Panc1 (cell line): Measurements from ENCODE around the gene SRC. TPM values are rescaled to one million over a fixed set of nuclear protein-coding genes. Genes with fewer than 3 reads are reported as not detected.

Experiments used
- ATAC-seq: fragments of 200-7000 bp; cut with Tn5 transposase; 2 replicates; pipeline ENCODE4 v1.9.1; 2020; ENCODE audit warnings: mild to moderate bottlenecking, moderate library complexity
- BruUV-seq: library from RNA; stranded (reverse); fragments of 400-500 nt; replicated peaks from 2 replicates; lab custom pipeline; 2021; lab: Mats Ljungman, UMichigan
- CTCF ChIA-PET: fragments of 300-600 bp; sonication (Branson Sonifier 250); formaldehyde crosslinking; loops from one replicate; lab custom pipeline; 2022; ENCODE audit warnings: antibody characterized with exemption; lab: Charles Lee
- POLR2A ChIA-PET: fragments of 300-600 bp; sonication (Branson Sonifier 250); formaldehyde crosslinking; loops from one replicate; lab custom pipeline; 2022; ENCODE audit warnings: antibody characterized with exemption; lab: Charles Lee
- DNase-seq: peaks from one replicate; pipeline ENCODE4 v3.0.0-alpha.2; 2010; ENCODE audit warnings: low read depth, low spot score
- H3K27ac ChIP-seq: 2 replicates; pipeline ENCODE4 v1.5.1; 2011; ENCODE audit warnings: mild to moderate bottlenecking, low read length, inconsistent platforms
- H3K27me3 ChIP-seq: fragments of 200-500 bp; sonication (Bioruptor generic); 2 replicates; pipeline ENCODE4 v1.6.0; 2014; ENCODE audit warnings: low read length, inconsistent platforms; ENCODE audit not compliant: control insufficient read depth, insufficient read depth
- H3K36me3 ChIP-seq: fragments of 200-500 bp; sonication (Bioruptor generic); 2 replicates; pipeline ENCODE4 v1.5.1; 2014; ENCODE audit warnings: inconsistent platforms, mild to moderate bottlenecking, low read length, moderate library complexity; ENCODE audit not compliant: control insufficient read depth, insufficient read depth
- H3K4me1 ChIP-seq: 2 replicates; pipeline ENCODE4 v1.5.1; 2011; ENCODE audit warnings: inconsistent platforms, mild to moderate bottlenecking, low read length, moderate library complexity; ENCODE audit not compliant: control insufficient read depth, insufficient read depth
- H3K4me3 ChIP-seq, 2 experiments: 2 replicates each; pipeline ENCODE4 v1.5.1; 2011 to 2012; ENCODE audit warnings: low read depth in 2 of 2, low read length in 2 of 2, mild to moderate bottlenecking in 2 of 2, inconsistent platforms in 1 of 2, moderate library complexity in 1 of 2
- H3K9me3 ChIP-seq: fragments of 200-500 bp; sonication (Bioruptor generic); 2 replicates; pipeline ENCODE4 v1.5.1; 2014; ENCODE audit warnings: low read depth, mild to moderate bottlenecking, inconsistent platforms, low read length, moderate library complexity; ENCODE audit not compliant: control insufficient read depth, insufficient read depth
- POLR2AphosphoS5 ChIP-seq: IDR thresholded peaks from 2 replicates; pipeline ENCODE4 v1.6.1; 2012; ENCODE audit warnings: mild to moderate bottlenecking, low read depth, low read length, moderate library complexity
- SIN3A ChIP-seq: IDR thresholded peaks from 2 replicates; pipeline ENCODE4 v1.6.1; 2012; ENCODE audit warnings: low read depth, mild to moderate bottlenecking, low read length, moderate library complexity, borderline replicate concordance; ENCODE audit not compliant: insufficient read depth
- TCF7L2 ChIP-seq: IDR thresholded peaks from 2 replicates; pipeline ENCODE4 v1.6.1; 2011; ENCODE audit warnings: mild to moderate bottlenecking, low read depth, low read length, inconsistent platforms
- in situ Hi-C: cut with HindIII; loops from 2 replicates; pipeline ENCODE4 v1.10.0; 2016; ENCODE audit warnings: low sequenced_read_pairs, low pct_unique_long_range_greater_than_20kb
- intact Hi-C: fragments of 100-400 bp; cut with micrococcal nuclease; formaldehyde crosslinking; loops from one replicate; pipeline ENCODE4 v1.10.0; 2022; ENCODE audit not compliant: unreplicated experiment
- total RNA-seq: library from RNA; stranded (reverse); gene quantifications from one replicate; pipeline ENCODE4 v1.2.1, GENCODE V29; 2021; ENCODE audit not compliant: unreplicated experiment
- TF ChIP-seq, protein P1 (sequence below): fragments of 450-650 bp; IDR thresholded peaks from 2 replicates; pipeline ENCODE4 v1.5.1; 2017; ENCODE audit warnings: mild to moderate bottlenecking
- TF ChIP-seq, protein P2 (sequence below), 2 experiments: IDR thresholded peaks; 2 replicates each; pipeline ENCODE4 v1.6.1; 2011 to 2012; ENCODE audit warnings: low read depth in 2 of 2, control low read depth in 1 of 2, low read length in 1 of 2, mild to moderate bottlenecking in 1 of 2, moderate library complexity in 1 of 2; ENCODE audit not compliant: insufficient read depth in 1 of 2

SRC gene
- total RNA-seq, 1 experiment from 2014 or later = 24.9 TPM

DNA sequence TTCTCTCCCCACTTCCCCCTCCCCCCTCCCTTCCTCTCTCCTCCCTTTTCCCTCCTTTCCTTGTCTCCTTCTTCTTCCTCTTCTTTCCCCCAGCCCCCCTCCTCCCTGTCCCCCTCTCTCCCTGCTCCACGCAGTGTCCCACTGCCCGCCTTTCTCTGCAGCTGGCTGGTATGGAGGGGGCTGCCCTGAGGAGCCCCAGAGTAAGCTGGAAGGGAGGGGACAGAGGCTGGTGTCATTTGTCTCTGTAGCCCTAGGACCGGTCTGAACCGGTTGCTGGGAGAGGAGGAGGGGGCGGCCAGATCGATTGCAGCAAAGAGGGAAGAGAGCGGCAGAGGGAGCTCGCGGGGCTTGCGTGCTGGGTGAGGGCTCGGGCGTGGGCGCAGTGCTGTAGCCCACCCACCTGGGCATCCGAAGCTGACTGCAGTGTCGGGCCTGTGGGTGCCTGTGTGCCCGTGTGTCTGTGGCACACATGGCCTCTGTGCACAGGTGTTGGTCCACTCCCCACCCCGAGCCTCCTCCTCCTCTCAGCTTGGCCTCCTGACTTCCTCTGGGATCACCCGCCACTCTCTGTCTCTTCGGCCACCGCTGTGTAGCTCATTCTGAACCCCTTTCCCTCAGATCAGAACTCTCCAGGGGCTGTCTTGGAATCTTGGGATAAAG lies 50.6 kb downstream of the SRC start:
- no TSS peak for BruUV-seq
- no peaks in the 10 kb centered on the region for H3K4me1 ChIP-seq

DNA sequence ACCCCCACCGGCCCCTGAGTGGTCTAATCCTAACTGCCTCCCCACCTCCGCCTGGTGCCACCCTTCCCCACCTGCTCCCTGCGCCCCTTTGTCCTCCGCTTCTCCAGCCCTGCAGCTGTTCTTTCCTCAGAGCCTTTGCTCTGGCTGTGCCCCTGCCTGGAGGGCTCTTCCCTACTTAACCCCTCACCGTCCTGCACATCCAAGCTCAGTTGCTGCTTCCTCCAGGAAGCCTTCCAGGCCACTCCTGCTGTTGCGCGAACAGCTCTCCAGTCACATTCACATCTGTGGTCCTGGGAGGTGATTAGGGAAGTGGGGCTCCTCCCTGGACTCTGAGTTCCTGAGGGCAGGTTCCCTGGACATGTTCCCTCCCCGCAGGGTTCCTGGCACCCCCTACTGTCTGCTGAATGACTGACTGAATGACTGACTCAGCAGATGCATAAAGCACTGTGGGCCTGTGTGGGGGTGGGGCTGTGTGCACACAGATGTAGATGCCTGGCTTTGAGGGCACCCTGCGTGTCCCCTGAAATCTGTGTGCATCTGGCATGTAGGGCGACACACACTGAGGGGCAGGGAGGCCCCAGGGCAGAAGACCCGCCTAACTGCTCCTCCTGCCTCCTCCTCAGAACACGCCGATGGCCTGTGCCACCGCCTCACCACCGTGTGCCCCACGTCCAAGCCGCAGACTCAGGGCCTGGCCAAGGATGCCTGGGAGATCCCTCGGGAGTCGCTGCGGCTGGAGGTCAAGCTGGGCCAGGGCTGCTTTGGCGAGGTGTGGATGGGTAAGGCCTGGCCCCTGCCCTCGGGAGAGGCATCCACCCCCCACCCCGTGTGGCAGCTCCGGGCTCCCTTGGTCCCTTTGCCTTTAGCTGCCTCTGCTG lies 51.4 kb downstream of the SRC start:
- Histone ChIP-seq H3K9me3 (no peaks in the 10 kb centered on the region), H3K27me3 (no peaks in the 10 kb centered on the region), H3K27ac (no peak overlapping the region), H3K36me3 (no peaks in the 10 kb centered on the region), H3K4me1 (no peaks in the 10 kb centered on the region), H3K4me3 (no peak overlapping the region)
- no TSS peak for BruUV-seq
- ATAC-seq (no peak), DNase-seq (no peak)
- TF ChIP-seq, protein P1, sequence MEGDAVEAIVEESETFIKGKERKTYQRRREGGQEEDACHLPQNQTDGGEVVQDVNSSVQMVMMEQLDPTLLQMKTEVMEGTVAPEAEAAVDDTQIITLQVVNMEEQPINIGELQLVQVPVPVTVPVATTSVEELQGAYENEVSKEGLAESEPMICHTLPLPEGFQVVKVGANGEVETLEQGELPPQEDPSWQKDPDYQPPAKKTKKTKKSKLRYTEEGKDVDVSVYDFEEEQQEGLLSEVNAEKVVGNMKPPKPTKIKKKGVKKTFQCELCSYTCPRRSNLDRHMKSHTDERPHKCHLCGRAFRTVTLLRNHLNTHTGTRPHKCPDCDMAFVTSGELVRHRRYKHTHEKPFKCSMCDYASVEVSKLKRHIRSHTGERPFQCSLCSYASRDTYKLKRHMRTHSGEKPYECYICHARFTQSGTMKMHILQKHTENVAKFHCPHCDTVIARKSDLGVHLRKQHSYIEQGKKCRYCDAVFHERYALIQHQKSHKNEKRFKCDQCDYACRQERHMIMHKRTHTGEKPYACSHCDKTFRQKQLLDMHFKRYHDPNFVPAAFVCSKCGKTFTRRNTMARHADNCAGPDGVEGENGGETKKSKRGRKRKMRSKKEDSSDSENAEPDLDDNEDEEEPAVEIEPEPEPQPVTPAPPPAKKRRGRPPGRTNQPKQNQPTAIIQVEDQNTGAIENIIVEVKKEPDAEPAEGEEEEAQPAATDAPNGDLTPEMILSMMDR = no peak
- no peak for TF ChIP-seq TCF7L2
- TF ChIP-seq SIN3A = no peak
- TF ChIP-seq, protein P2, sequence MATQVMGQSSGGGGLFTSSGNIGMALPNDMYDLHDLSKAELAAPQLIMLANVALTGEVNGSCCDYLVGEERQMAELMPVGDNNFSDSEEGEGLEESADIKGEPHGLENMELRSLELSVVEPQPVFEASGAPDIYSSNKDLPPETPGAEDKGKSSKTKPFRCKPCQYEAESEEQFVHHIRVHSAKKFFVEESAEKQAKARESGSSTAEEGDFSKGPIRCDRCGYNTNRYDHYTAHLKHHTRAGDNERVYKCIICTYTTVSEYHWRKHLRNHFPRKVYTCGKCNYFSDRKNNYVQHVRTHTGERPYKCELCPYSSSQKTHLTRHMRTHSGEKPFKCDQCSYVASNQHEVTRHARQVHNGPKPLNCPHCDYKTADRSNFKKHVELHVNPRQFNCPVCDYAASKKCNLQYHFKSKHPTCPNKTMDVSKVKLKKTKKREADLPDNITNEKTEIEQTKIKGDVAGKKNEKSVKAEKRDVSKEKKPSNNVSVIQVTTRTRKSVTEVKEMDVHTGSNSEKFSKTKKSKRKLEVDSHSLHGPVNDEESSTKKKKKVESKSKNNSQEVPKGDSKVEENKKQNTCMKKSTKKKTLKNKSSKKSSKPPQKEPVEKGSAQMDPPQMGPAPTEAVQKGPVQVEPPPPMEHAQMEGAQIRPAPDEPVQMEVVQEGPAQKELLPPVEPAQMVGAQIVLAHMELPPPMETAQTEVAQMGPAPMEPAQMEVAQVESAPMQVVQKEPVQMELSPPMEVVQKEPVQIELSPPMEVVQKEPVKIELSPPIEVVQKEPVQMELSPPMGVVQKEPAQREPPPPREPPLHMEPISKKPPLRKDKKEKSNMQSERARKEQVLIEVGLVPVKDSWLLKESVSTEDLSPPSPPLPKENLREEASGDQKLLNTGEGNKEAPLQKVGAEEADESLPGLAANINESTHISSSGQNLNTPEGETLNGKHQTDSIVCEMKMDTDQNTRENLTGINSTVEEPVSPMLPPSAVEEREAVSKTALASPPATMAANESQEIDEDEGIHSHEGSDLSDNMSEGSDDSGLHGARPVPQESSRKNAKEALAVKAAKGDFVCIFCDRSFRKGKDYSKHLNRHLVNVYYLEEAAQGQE (IDR thresholded peaks at IDR 0.05; ENCODE audit: insufficient read depth in 1 of 2, low read depth in 2 of 2, low read length in 1 of 2) = no peak
- no peak for TF ChIP-seq POLR2AphosphoS5
- ChIA-PET CTCF (no interaction called here), POLR2A (no interaction called here)
- in situ Hi-C loops (no loop called here), intact Hi-C loops (no loop called here)

More for the DNA sequence above, 50.6 kb downstream of the SRC start:
- CTCF ChIA-PET = no interaction called here
- H3K27me3 ChIP-seq = no peaks in the 10 kb centered on the region
- no peaks in the 10 kb centered on the region for H3K9me3 ChIP-seq
- no peaks in the 10 kb centered on the region for H3K36me3 ChIP-seq
- in situ Hi-C loops (no loop called here), intact Hi-C loops (no loop called here)
- no peak overlapping the region for H3K27ac ChIP-seq
- POLR2A ChIA-PET = no interaction called here
- ATAC-seq (no peak), DNase-seq (no peak)
- no peak overlapping the region for H3K4me3 ChIP-seq
- no peak for TF ChIP-seq TCF7L2
- no peak for TF ChIP-seq POLR2AphosphoS5
- TF ChIP-seq, protein P1 = no peak
- TF ChIP-seq SIN3A = no peak
- TF ChIP-seq, protein P2 (IDR thresholded peaks at IDR 0.05; ENCODE audit: insufficient read depth in 1 of 2, low read depth in 2 of 2, low read length in 1 of 2) = no peak
